HG02763 (cell line): ENCODE measurements around the gene ZYG11B.
"Not testable (repeated sequence)": the region's sequence is repeated elsewhere in the genome, so short reads cannot be mapped to it uniquely, and the experiment has no call there.

ENCODE experiments used
- ATAC-seq: cut with Tn5 transposase; IDR thresholded peaks from one replicate; pipeline ENCODE4 v1.9.1; 2021; ENCODE audit warnings: mild to moderate bottlenecking, moderate library complexity; ENCODE audit not compliant: unreplicated experiment

ZYG11B gene

GRCh38 chr1:52706941-52707926 is 19.0 kb upstream of the ZYG11B start:
- no peak for ATAC-seq

GRCh38 chr1:52707927-52708655 is 18.2 kb upstream of the ZYG11B start:
- no peak for ATAC-seq

GRCh38 chr1:52709016-52709415 is 17.2 kb upstream of the ZYG11B start:
- ATAC-seq, result no peak

- no peak for ATAC-seq
Observed at GRCh38 chr1:52713590-52713989, 12.7 kb upstream of the ZYG11B start.

- not testable (repeated sequence) for ATAC-seq
Observed at GRCh38 chr1:52715296-52715695, 11.0 kb upstream of the ZYG11B start.

GRCh38 chr1:52723260-52723659 is 3.0 kb upstream of the ZYG11B start:
- no peak for ATAC-seq

GRCh38 chr1:52725903-52726264 is 369 bp upstream of the ZYG11B start:
- no peak for ATAC-seq

GRCh38 chr1:52727114-52727586 is 897 bp downstream of the ZYG11B start:
- ATAC-seq, result no peak

GRCh38 chr1:52727956-52728656 is 1.9 kb downstream of the ZYG11B start:
- no peak for ATAC-seq

GRCh38 chr1:52733368-52733767 is 7.1 kb downstream of the ZYG11B start:
- no peak for ATAC-seq

GRCh38 chr1:52735371-52735770 is 9.1 kb downstream of the ZYG11B start:
- ATAC-seq, result not testable (repeated sequence)

- no peak for ATAC-seq
Observed at GRCh38 chr1:52738148-52738547, 11.9 kb downstream of the ZYG11B start.

- ATAC-seq, result no peak
Observed at GRCh38 chr1:52738893-52739292, 12.6 kb downstream of the ZYG11B start.

- ATAC-seq, result no peak
Observed at GRCh38 chr1:52739699-52740467, 13.6 kb downstream of the ZYG11B start.

- no peak for ATAC-seq
Observed at GRCh38 chr1:52741259-52741658, 15.0 kb downstream of the ZYG11B start.

GRCh38 chr1:52746189-52746588 is 19.9 kb downstream of the ZYG11B start:
- ATAC-seq, result no peak

- no peak for ATAC-seq
Observed at GRCh38 chr1:52747450-52747849, 21.2 kb downstream of the ZYG11B start.

- no peak for ATAC-seq
Observed at GRCh38 chr1:52748119-52748518, 21.9 kb downstream of the ZYG11B start.

- not testable (repeated sequence) for ATAC-seq
Observed at GRCh38 chr1:52749496-52749895, 23.2 kb downstream of the ZYG11B start.

GRCh38 chr1:52750139-52750538 is 23.9 kb downstream of the ZYG11B start:
- ATAC-seq, result not testable (repeated sequence)
